VCaP (cell line): ENCODE measurements around the gene EEFSEC.

Source experiments
- H3K27ac ChIP-seq: fragments of 450-650 bp; 2 replicates; pipeline ENCODE4 v1.5.1; 2017
- CTCF ChIP-seq: fragments of 450-650 bp; conservative IDR thresholded peaks from 2 replicates; pipeline ENCODE4 v1.5.1; 2017; ENCODE audit warnings: mild to moderate bottlenecking, moderate library complexity

The EEFSEC gene

GRCh38 chr3:128367761-128368160 lies 214.5 kb downstream of the EEFSEC start:
- no peak for TF ChIP-seq CTCF
- H3K27ac ChIP-seq = no peak overlapping the region

GRCh38 chr3:128368626-128369025 lies 215.3 kb downstream of the EEFSEC start:
- no peak overlapping the region for H3K27ac ChIP-seq
- no peak for TF ChIP-seq CTCF

GRCh38 chr3:128369121-128369703 lies 215.9 kb downstream of the EEFSEC start:
- H3K27ac ChIP-seq = no peak overlapping the region
- no peak for TF ChIP-seq CTCF

GRCh38 chr3:128369881-128370642 lies 216.8 kb downstream of the EEFSEC start:
- H3K27ac ChIP-seq = no peak overlapping the region
- TF ChIP-seq CTCF = no peak

- no peak for TF ChIP-seq CTCF
- H3K27ac ChIP-seq = no peak overlapping the region
These were observed 219.0 kb downstream of the EEFSEC start for GRCh38 chr3:128372281-128372680.

GRCh38 chr3:128372707-128373533 lies 219.6 kb downstream of the EEFSEC start:
- H3K27ac ChIP-seq = no peak overlapping the region
- no peak for TF ChIP-seq CTCF

- H3K27ac ChIP-seq = no peak overlapping the region
- TF ChIP-seq CTCF = no peak
These were observed 221.6 kb downstream of the EEFSEC start for GRCh38 chr3:128374746-128375445.
